Right lobe of liver (tissue), 4 donors: Measurements from ENCODE around the gene EHD4.

ENCODE experiments used
- POLR2A ChIP-seq: fragments of 450-650 bp; IDR thresholded peaks from one replicate; pipeline ENCODE4 v1.6.1; 2017; ENCODE audit warnings: antibody characterized with exemption, mild to moderate bottlenecking
- TF ChIP-seq, protein P1 (sequence below), 4 donors: fragments of 200-600 bp in 3 of 4; fragments of 450-650 bp in 1 of 4; IDR thresholded peaks; one replicate each; pipeline versions ENCODE4 v1.5.1 to v1.8.0; 2016 to 2022; ENCODE audit warnings: antibody characterized with exemption in 4 of 4, mild to moderate bottlenecking in 2 of 4
- donor health status: DM: no; HTN: no; CAD: no.
- donor health status: DM: no; HTN: no; CAD: no.
- donor health status: DM: no; HTN: yes; CAD: no.

DNA sequence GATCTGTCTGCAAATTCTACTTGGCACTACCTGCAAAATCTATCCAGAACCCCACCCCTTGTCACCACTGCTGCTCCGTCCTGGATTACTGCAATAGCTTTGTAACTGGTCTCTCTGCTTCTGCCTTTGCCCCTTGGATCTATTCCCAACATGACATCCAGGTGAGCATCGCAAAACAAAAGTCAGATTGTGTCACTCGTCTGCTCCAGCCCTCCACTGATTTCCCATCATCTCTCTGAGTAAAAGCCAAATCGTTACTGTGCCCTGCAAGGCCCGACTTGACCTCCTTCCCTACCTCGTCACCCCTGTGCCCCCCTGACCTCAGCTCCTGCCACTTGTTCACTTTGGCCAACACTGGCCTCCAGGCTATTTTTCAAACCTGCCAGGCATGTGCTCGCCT is 87.9 kb downstream of the EHD4 start:
- TF ChIP-seq, protein P1, sequence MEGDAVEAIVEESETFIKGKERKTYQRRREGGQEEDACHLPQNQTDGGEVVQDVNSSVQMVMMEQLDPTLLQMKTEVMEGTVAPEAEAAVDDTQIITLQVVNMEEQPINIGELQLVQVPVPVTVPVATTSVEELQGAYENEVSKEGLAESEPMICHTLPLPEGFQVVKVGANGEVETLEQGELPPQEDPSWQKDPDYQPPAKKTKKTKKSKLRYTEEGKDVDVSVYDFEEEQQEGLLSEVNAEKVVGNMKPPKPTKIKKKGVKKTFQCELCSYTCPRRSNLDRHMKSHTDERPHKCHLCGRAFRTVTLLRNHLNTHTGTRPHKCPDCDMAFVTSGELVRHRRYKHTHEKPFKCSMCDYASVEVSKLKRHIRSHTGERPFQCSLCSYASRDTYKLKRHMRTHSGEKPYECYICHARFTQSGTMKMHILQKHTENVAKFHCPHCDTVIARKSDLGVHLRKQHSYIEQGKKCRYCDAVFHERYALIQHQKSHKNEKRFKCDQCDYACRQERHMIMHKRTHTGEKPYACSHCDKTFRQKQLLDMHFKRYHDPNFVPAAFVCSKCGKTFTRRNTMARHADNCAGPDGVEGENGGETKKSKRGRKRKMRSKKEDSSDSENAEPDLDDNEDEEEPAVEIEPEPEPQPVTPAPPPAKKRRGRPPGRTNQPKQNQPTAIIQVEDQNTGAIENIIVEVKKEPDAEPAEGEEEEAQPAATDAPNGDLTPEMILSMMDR (IDR thresholded peaks at IDR 0.05) = no peak
- no peak for TF ChIP-seq POLR2A
